ENCODE measurements around the gene CHPF2. TPM values are rescaled to one million over a fixed set of nuclear protein-coding genes. Genes with fewer than 3 reads are reported as not detected.

The CHPF2 gene
- total RNA-seq, 4 donors from 2014 or later, result 18.5 to 32.6 (median 31.2) TPM

DNA sequence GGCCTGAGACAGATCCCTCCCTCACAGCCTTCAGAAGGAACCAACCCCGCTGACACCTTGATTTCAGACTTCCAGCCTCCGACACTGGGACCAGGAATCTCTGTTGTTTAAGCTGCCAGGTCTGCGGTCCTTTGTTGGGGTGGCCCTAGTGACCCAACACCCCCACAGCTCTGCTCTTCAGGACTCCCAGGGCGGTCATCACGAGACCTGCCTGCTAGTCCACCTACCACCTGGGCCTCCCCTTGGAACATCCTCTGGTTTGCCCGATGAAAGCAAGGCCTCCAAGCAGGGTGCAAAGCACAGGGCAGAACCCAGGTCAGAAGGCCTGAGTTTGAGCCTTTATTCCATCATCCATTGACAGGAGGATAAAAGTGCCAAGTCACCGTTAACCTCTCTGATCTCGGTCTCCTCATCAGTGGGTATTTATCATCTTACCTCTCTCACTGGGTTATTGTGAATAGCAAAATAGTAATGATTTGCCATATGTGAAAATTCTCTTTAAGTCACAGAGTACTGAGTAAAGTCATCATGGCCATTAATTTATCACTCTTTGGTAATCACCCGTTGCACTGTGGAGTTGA lies 33.2 kb downstream of the CHPF2 start:
- Histone ChIP-seq H3K4me3 (no peak overlapping the region), H3K4me1 (no peaks in the 10 kb centered on the region), H3K9me3 (no peaks in the 10 kb centered on the region), H3K27me3 (no peaks in the 10 kb centered on the region), H3K36me3 (no peaks in the 10 kb centered on the region), H3K27ac (no peak overlapping the region)
- intact Hi-C loops (cut with DNase I; ENCODE audit: low total_unique reads), result no loop called here
- TF ChIP-seq POLR2A (IDR thresholded peaks at IDR 0.05) (no peak), CTCF (IDR thresholded peaks at IDR 0.05) (no peak)
- DNase-seq, result no peak

DNA sequence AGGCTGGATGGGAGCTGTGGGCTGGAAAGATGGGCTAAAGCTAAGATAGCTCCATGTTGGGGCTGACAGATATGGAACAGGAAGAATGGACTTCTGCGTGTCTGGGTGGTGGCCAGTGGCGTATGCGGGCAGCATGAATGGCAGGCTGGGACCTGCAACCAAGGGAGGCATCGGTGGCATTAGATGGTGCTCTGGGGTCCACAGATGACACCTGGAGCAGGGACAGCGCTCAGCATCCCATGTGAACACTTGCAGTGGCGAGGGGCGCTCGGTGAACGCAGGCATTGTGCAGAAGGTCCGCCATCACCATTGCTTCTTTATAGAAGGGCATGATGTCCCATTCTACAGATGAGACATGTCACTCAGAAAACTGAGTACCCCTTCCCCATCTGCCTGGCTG lies 37.2 kb downstream of the CHPF2 start:
- Histone ChIP-seq H3K27ac (no peak overlapping the region), H3K4me1 (no peaks in the 10 kb centered on the region), H3K27me3 (no peaks in the 10 kb centered on the region), H3K4me3 (no peak overlapping the region), H3K36me3 (no peaks in the 10 kb centered on the region), H3K9me3 (no peaks in the 10 kb centered on the region)
- intact Hi-C loops (cut with DNase I; ENCODE audit: low total_unique reads), result no loop called here
- no peak for DNase-seq
- no peak for TF ChIP-seq POLR2A (IDR thresholded peaks at IDR 0.05)
- TF ChIP-seq CTCF (IDR thresholded peaks at IDR 0.05), result no peak

DNA sequence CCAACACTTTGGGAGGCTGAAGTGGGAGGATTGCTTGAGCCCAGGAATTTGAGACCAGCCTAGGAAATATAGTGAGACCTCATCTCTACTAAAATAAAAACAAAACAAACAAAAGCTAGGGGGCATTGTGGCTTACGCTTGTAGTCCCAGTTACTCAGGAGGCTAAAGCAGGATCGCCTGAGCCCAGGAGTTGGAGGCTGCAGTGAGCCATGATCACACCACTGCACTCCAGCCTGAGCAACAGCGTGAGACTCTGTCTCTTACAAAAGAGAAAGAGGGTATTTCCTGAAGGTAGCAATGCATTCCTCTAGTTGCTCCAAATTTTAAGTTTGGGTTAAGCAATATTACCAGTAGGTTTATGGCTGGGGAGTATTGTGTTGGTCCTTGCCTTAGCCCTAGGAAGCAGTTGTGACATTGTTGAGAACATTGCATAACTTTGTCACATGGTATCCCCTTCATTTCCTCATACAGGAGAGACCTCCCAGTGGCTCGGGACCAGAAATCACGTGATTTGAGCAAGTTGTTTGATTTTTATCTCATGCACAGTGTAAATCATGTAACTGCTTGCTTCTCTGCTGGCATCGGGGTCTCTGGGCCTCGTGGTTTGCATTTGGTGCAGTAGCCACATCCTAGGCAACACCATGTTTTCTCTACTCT lies 39.5 kb downstream of the CHPF2 start:
- Histone ChIP-seq H3K27ac (peak overlapping the region; percentile 34 to 41), H3K4me3 (no peak overlapping the region), H3K9me3 (no peaks in the 10 kb centered on the region), H3K27me3 (no peaks in the 10 kb centered on the region), H3K36me3 (no peaks in the 10 kb centered on the region), H3K4me1 (no peaks in the 10 kb centered on the region)
- DNase-seq, result peak; percentile 54 to 77
- TF ChIP-seq CTCF (IDR thresholded peaks at IDR 0.05) (no peak), POLR2A (IDR thresholded peaks at IDR 0.05) (no peak)
- intact Hi-C loops (cut with DNase I; ENCODE audit: low total_unique reads), result no loop called here

DNA sequence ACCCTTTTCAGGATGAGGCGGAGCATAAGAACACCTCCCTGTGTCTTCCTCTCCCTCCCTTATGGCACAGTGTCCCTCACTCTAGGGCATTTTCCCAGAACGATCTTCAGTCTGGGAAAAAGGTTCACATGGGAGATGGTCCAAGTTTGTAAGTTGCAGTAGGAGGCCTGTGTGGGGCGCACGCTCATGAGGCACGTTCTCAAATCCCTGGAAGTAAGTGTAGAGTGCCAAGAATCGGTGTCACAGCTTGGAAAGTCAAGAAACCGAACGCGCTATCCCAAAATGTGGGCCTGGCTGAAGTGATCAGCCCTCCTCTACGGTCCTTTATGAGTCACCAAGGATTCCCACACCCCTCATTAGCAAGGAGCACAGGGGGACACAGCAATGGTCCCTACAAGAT lies 40.1 kb downstream of the CHPF2 start:
- Histone ChIP-seq H3K36me3 (no peaks in the 10 kb centered on the region), H3K4me3 (no peak overlapping the region), H3K27me3 (no peaks in the 10 kb centered on the region), H3K9me3 (no peaks in the 10 kb centered on the region), H3K4me1 (peaks cover 0 to 2% of the 10 kb centered on the region in 2 donors), H3K27ac (peak overlapping the region in 1 of 2 donors; percentile 20)
- TF ChIP-seq CTCF (IDR thresholded peaks at IDR 0.05), result no peak
- TF ChIP-seq POLR2A (IDR thresholded peaks at IDR 0.05), result no peak
- intact Hi-C loops (cut with DNase I; ENCODE audit: low total_unique reads), result no loop called here
- peak; percentile 29 to 41 for DNase-seq

- Histone ChIP-seq H3K27ac (no peak overlapping the region), H3K4me1 (peaks cover 0 to 5% of the 10 kb centered on the region in 2 donors), H3K36me3 (no peaks in the 10 kb centered on the region), H3K9me3 (no peaks in the 10 kb centered on the region), H3K27me3 (no peaks in the 10 kb centered on the region), H3K4me3 (no peak overlapping the region)
- no peak for TF ChIP-seq CTCF (IDR thresholded peaks at IDR 0.05)
- no peak for TF ChIP-seq POLR2A (IDR thresholded peaks at IDR 0.05)
- DNase-seq, result no peak
- intact Hi-C loops (cut with DNase I; ENCODE audit: low total_unique reads), result no loop called here
Observed at GRCh38 chr7:151272877-151273276, 40.6 kb downstream of the CHPF2 start.

All from uterus (tissue), 4 donors.